ENCODE measurements around the gene DLGAP1. TPM values are rescaled to one million over a fixed set of nuclear protein-coding genes. Genes with fewer than 3 reads are reported as not detected.

Gene DLGAP1
- total and polyA plus RNA-seq, 2 of the 13 experiments (the other 11 are each of a cell fraction or from before 2014, with no cell fraction given), result 0.01 TPM; not detected in 1

- Histone ChIP-seq H3K36me3 (replicated peaks in 1 of 2; ENCODE audit: control insufficient read depth in 1 of 2, insufficient read depth in 2 of 2, low read length in 2 of 2) (no peaks in the 10 kb centered on the region), H3K27me3 (ENCODE audit: control insufficient read depth in 1 of 2, insufficient read depth in 2 of 2, low read length in 2 of 2) (peaks cover 0 to 9% of the 10 kb centered on the region in 2 experiments; a peak in 1 of 5 replicates), H3K79me2 (ENCODE audit: insufficient read depth, low read length) (no peaks in the 10 kb centered on the region), H3K4me1 (ENCODE audit: insufficient read depth, low read length) (no peaks in the 10 kb centered on the region), H3K4me2 (ENCODE audit: low read depth, low read length) (no peak overlapping the region), H3K4me3 (replicated peaks in 1 of 3; ENCODE audit: insufficient read depth in 1 of 3, low read depth in 2 of 3, low read length in 3 of 3) (no peak overlapping the region), H3K27ac (ENCODE audit: extremely low read length, insufficient read depth, low read length) (no peak overlapping the region), H3K9ac (ENCODE audit: insufficient read depth, low read depth, low read length) (no peak overlapping the region), H3K9me3 (ENCODE audit: low read length) (no peaks in the 10 kb centered on the region), H4K20me1 (ENCODE audit: insufficient read depth, low read length) (no peaks in the 10 kb centered on the region), H2AFZ (ENCODE audit: low read length) (no peak overlapping the region)
- BruUV-seq (replicated peaks), result no TSS peak
- DNase-seq (ENCODE audit: low spot score), result no peak
- CTCF ChIA-PET (ENCODE audit: low intra/inter-chr PET ratio, low total read pairs), result no interaction called here
- ATAC-seq, result no peak
- TF ChIP-seq POLR2AphosphoS2 (IDR thresholded peaks at IDR 0.05; ENCODE audit: low read depth, low read length), result no peak
- no peak for TF ChIP-seq JUND (CRISPR knock-in tag; IDR thresholded peaks at IDR 0.05)
- no peak for TF ChIP-seq TRIM24 (CRISPR knock-in tag; IDR thresholded peaks at IDR 0.05)
- no peak for TF ChIP-seq ZNF639 (CRISPR knock-in tag; conservative IDR thresholded peaks at IDR 0.05)
- no peak for TF ChIP-seq HES4 (CRISPR knock-in tag; IDR thresholded peaks at IDR 0.05; ENCODE audit: borderline replicate concordance)
- no peak for TF ChIP-seq ZNF24 (IDR thresholded peaks at IDR 0.05)
- TF ChIP-seq, protein P1, sequence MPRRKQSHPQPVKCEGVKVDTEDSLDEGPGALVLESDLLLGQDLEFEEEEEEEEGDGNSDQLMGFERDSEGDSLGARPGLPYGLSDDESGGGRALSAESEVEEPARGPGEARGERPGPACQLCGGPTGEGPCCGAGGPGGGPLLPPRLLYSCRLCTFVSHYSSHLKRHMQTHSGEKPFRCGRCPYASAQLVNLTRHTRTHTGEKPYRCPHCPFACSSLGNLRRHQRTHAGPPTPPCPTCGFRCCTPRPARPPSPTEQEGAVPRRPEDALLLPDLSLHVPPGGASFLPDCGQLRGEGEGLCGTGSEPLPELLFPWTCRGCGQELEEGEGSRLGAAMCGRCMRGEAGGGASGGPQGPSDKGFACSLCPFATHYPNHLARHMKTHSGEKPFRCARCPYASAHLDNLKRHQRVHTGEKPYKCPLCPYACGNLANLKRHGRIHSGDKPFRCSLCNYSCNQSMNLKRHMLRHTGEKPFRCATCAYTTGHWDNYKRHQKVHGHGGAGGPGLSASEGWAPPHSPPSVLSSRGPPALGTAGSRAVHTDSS (CRISPR knock-in tag; conservative IDR thresholded peaks at IDR 0.05), result no peak
- no peak for TF ChIP-seq MYNN (CRISPR knock-in tag; IDR thresholded peaks at IDR 0.05; ENCODE audit: low read depth)
- no peak for TF ChIP-seq YEATS4 (CRISPR knock-in tag; IDR thresholded peaks at IDR 0.05; ENCODE audit: borderline replicate concordance)
- POLR2A ChIA-PET, result no interaction called here
- in situ Hi-C loops (cut with HindIII; ENCODE audit: extremely low pct_ligation_motif_present, low pct_unique_long_range_greater_than_20kb), result no loop called here
- FAIRE-seq, result no peak
- intact Hi-C loops (cut with micrococcal nuclease; ENCODE audit: unreplicated experiment), result no loop called here
- 0% methylated on average over 2 of the region's 2 CpGs for WGBS (ENCODE audit: low lambda C conversion rate)
Observed at GRCh38 chr18:3810296-3810695, 644.8 kb downstream of the DLGAP1 start.

Measured in HepG2 (cell line).